A549 (cell line): ENCODE results near the gene CLDN2. TPM values are rescaled to one million over a fixed set of nuclear protein-coding genes. Genes with fewer than 3 reads are reported as not detected.

Experiments used
- ATAC-seq, 2 experiments: fragments of 200-7000 bp in 1 of 2; fragments of >200 bp in 1 of 2; cut with Nextera tagmentation in 1 of 2; cut with Tn5 transposase in 1 of 2; 3 replicates each; pipeline versions ENCODE4 v1.8.0 to v1.9.1; 2018 to 2020; ENCODE audit warnings: mild to moderate bottlenecking in 1 of 2, moderate library complexity in 1 of 2
- CTCF ChIA-PET: fragments of 300-600 bp; sonication (Branson Sonifier 250); formaldehyde crosslinking; extraction: SDS; loops from one replicate; lab custom pipeline; 2021; ENCODE audit warnings: antibody characterized with exemption, inconsistent platforms; lab: Yijun Ruan, JAX
- POLR2A ChIA-PET: fragments of 350-600 bp; formaldehyde crosslinking; extraction: SDS; loops from one replicate; lab custom pipeline; 2021; ENCODE audit warnings: antibody characterized with exemption, inconsistent platforms; lab: Yijun Ruan, JAX
- DNase-seq, 2 experiments: peaks; one replicate each; pipeline versions ENCODE4 v3.0.0 to v3.0.0-alpha.2; 2011 to 2016; ENCODE audit warnings: low read depth in 1 of 2, low spot score in 1 of 2
- FAIRE-seq: peaks from 2 replicates; lab custom pipeline; 2011; peaks lifted over from hg19 to GRCh38; lab: Jason Lieb, UNC
- H3K27ac ChIP-seq, 2 experiments: fragments of >200 bp; sonication (Bioruptor Twin); formaldehyde crosslinking; 3 replicates each; pipeline ENCODE4 v1.5.1; 2016 to 2017
- H3K4me1 ChIP-seq: fragments of >200 bp; sonication (Bioruptor Twin); formaldehyde crosslinking; 3 replicates; pipeline ENCODE4 v1.6.1; 2016
- H3K4me2 ChIP-seq: fragments of >200 bp; sonication (Bioruptor Twin); formaldehyde crosslinking; 3 replicates; pipeline ENCODE4 v1.6.1; 2016
- H3K4me3 ChIP-seq: fragments of >200 bp; sonication (Bioruptor Twin); formaldehyde crosslinking; 3 replicates; pipeline ENCODE4 v1.5.1; 2016
- H3K9me3 ChIP-seq: fragments of >200 bp; sonication (Bioruptor Twin); formaldehyde crosslinking; 3 replicates; pipeline ENCODE4 v1.6.1; 2016
- CEBPB ChIP-seq, 2 experiments: fragments of >200 bp in 1 of 2; sonication (Bioruptor Twin) in 1 of 2; formaldehyde crosslinking in 1 of 2; IDR thresholded peaks; 2 replicates each; pipeline ENCODE4 v1.6.1; 2012 to 2016
- CHD2 ChIP-seq: fragments of 150-350 bp; IDR thresholded peaks from 2 replicates; pipeline ENCODE4 v1.6.1; 2014; ENCODE audit warnings: low read length; ENCODE audit not compliant: partially characterized antibody
- CHD4 ChIP-seq: fragments of 200-600 bp; sonication (generic); IDR thresholded peaks from 2 replicates; pipeline ENCODE4 v1.6.1; 2016; ENCODE audit warnings: antibody characterized with exemption, mild to moderate bottlenecking, borderline replicate concordance
- EP300 ChIP-seq, 2 experiments: fragments of >200 bp; sonication (Bioruptor Twin); formaldehyde crosslinking; IDR thresholded peaks; 2 replicates in 1 of 2; 3 replicates in 1 of 2; pipeline ENCODE4 v1.6.1; 2016 to 2017
- FOSB ChIP-seq: fragments of 250-450 bp; sonication (Bioruptor Pico); IDR thresholded peaks from 2 replicates; pipeline ENCODE4 v1.5.0; 2020; ENCODE audit warnings: mild to moderate bottlenecking, moderate library complexity
- FOSL2 ChIP-seq, 2 experiments: fragments of 450-650 bp in 1 of 2; fragments of >200 bp in 1 of 2; sonication (Bioruptor Twin) in 1 of 2; formaldehyde crosslinking; IDR thresholded peaks; 2 replicates each; pipeline versions ENCODE4 v1.5.0 to v1.6.1; 2016 to 2020; ENCODE audit warnings: mild to moderate bottlenecking in 1 of 2, moderate library complexity in 1 of 2
- FOXS1 ChIP-seq: fragments of 250-450 bp; sonication (Bioruptor Pico); IDR thresholded peaks from 2 replicates; pipeline ENCODE4 v1.5.0; 2020; ENCODE audit warnings: mild to moderate bottlenecking, moderate library complexity
- GATA3 ChIP-seq: IDR thresholded peaks from 2 replicates; pipeline ENCODE4 v1.6.1; 2012; ENCODE audit warnings: borderline replicate concordance
- HOXB13 ChIP-seq: fragments of 250-450 bp; sonication (Bioruptor Pico); IDR thresholded peaks from 2 replicates; pipeline ENCODE4 v1.5.0; 2020; ENCODE audit warnings: low read depth, mild to moderate bottlenecking, moderate library complexity
- JUN ChIP-seq, 2 experiments: fragments of >200 bp; sonication (Bioruptor Twin); formaldehyde crosslinking; IDR thresholded peaks; 2 replicates in 1 of 2; 3 replicates in 1 of 2; pipeline ENCODE4 v1.6.1; 2016 to 2017
- JUNB ChIP-seq: fragments of >200 bp; sonication (Bioruptor Twin); formaldehyde crosslinking; IDR thresholded peaks from 2 replicates; pipeline ENCODE4 v1.6.1; 2016
- KDM5A ChIP-seq: fragments of 200-600 bp; sonication (generic); IDR thresholded peaks from 2 replicates; pipeline ENCODE4 v1.6.1; 2016; ENCODE audit warnings: antibody characterized with exemption, mild to moderate bottlenecking
- MAFK ChIP-seq: fragments of 450-650 bp; IDR thresholded peaks from 2 replicates; pipeline ENCODE4 v1.6.1; 2014; ENCODE audit not compliant: partially characterized antibody
- MYC ChIP-seq: IDR thresholded peaks from 2 replicates; pipeline ENCODE4 v1.6.1; 2012; ENCODE audit warnings: mild to moderate bottlenecking, inconsistent platforms, low read length, improper control_type of control experiment, borderline replicate concordance
- NFE2L2 ChIP-seq: fragments of 150-350 bp; conservative IDR thresholded peaks from 2 replicates; pipeline ENCODE4 v1.6.1; 2014; ENCODE audit warnings: low read length
- NR3C1 ChIP-seq: fragments of >200 bp; sonication (Bioruptor Twin); formaldehyde crosslinking; IDR thresholded peaks from 3 replicates; pipeline ENCODE4 v1.6.1; 2017
- POLR2A ChIP-seq: IDR thresholded peaks from 2 replicates; pipeline ENCODE4 v1.6.1; 2012; ENCODE audit warnings: mild to moderate bottlenecking, low read length
- RAD21 ChIP-seq, 2 experiments: fragments of >200 bp in 1 of 2; sonication (Bioruptor Twin) in 1 of 2; formaldehyde crosslinking in 1 of 2; IDR thresholded peaks in 1 of 2; conservative IDR thresholded peaks in 1 of 2; 2 replicates in 1 of 2; 3 replicates in 1 of 2; pipeline ENCODE4 v1.6.1; 2012 to 2018; ENCODE audit warnings: inconsistent platforms in 1 of 2
- RARB ChIP-seq: fragments of 250-450 bp; sonication (Bioruptor Pico); IDR thresholded peaks from 2 replicates; pipeline ENCODE4 v1.8.0; 2021; ENCODE audit warnings: mild to moderate bottlenecking, moderate library complexity
- RCOR1 ChIP-seq: fragments of 150-350 bp; IDR thresholded peaks from 2 replicates; pipeline ENCODE4 v1.6.1; 2014; ENCODE audit warnings: antibody characterized with exemption, low read length, low read depth
- RFX5 ChIP-seq: fragments of 450-650 bp; IDR thresholded peaks from 2 replicates; pipeline ENCODE4 v1.7.1; 2014; ENCODE audit warnings: antibody characterized with exemption, mild to moderate bottlenecking, moderate library complexity
- SMC3 ChIP-seq: fragments of >200 bp; sonication (Bioruptor Twin); formaldehyde crosslinking; IDR thresholded peaks from 3 replicates; pipeline ENCODE4 v1.6.1; 2018; ENCODE audit warnings: inconsistent platforms
- SREBF2 ChIP-seq: fragments of 450-650 bp; IDR thresholded peaks from 2 replicates; pipeline ENCODE4 v1.6.1; 2014; ENCODE audit warnings: mild to moderate bottlenecking, moderate library complexity
- TP53 ChIP-seq: fragments of 250-450 bp; sonication (Bioruptor Pico); IDR thresholded peaks from 2 replicates; pipeline ENCODE4 v1.5.0; 2021; ENCODE audit warnings: mild to moderate bottlenecking, moderate library complexity
- ZFP36 ChIP-seq: fragments of 450-650 bp; IDR thresholded peaks from 2 replicates; pipeline ENCODE4 v1.6.1; 2014; ENCODE audit warnings: borderline replicate concordance; ENCODE audit not compliant: partially characterized antibody
- ZNF302 ChIP-seq: fragments of 250-450 bp; sonication (Bioruptor Pico); IDR thresholded peaks from 2 replicates; pipeline ENCODE4 v1.9.0; 2021; ENCODE audit warnings: inconsistent platforms, mild to moderate bottlenecking, moderate library complexity
- ZSCAN20 ChIP-seq: fragments of 250-450 bp; sonication (Bioruptor Pico); IDR thresholded peaks from 2 replicates; pipeline ENCODE4 v1.8.0; 2022; ENCODE audit warnings: mild to moderate bottlenecking, moderate library complexity
- WGBS: methylation state at CpG from one replicate; pipeline ENCODE4 v1.1.6; 2017; ENCODE audit errors: missing lambda C conversion rate; 5-methylcytosine and 5-hydroxymethylcytosine counted together
- polyA plus RNA-seq, 4 experiments: library from polyadenylated mRNA; depleted of rRNA in 3 of 4; stranded (reverse); fragments of >200 nt; fragmentation: RNase III in 1 of 4; extraction: RNeasy Plus Mini Kit Qiagen cat#74134 plus additional on column Dnase treatment in 1 of 4; gene quantifications; 2 replicates in 3 of 4; 3 replicates in 1 of 4; pipeline ENCODE4 v1.2.3, GENCODE V29; 2011 to 2017
- TF ChIP-seq, protein P1 (sequence below): IDR thresholded peaks from 2 replicates; pipeline ENCODE4 v1.6.1; 2012; ENCODE audit warnings: low read depth, borderline replicate concordance
- TF ChIP-seq, protein P2 (sequence below): fragments of 150-350 bp; IDR thresholded peaks from 2 replicates; pipeline ENCODE4 v1.6.1; 2014; ENCODE audit warnings: low read depth, mild to moderate bottlenecking, low read length

Gene CLDN2
- polyA plus RNA-seq, 2 of the 4 experiments (the other 2 are of a cell fraction) = 28.1 to 28.6 TPM

DNA sequence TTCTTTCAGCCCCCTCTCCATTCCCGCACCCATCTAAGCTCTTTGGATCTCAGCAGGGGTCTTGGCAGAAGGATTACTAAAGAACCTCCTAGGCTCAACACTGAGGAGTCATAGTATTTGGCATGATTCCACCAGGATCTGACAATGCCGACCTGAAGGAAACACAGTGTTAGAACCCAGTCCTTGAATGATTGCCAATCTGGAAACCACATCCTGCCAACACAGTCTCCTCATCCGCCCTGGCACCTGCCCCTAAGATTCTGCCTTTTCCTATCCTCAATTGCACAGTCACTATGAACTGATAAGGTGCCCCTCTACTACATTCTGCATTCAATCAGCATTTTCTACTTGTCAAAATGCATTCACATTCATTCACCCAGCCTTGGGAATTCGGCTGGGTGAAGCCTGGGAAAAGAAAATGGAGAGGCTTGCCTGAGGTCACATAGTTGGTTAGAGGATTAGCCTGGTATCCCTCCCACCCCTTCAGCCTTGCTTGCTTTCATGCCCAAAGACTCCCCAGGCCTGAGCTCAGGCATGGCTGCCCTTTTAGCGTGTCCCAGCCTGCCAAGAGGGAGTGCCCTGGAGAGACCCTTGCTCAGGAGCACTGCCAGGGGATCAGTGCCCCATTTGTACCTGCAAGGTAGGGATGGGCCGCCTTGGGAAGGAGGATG, 2.2 kb upstream of the CLDN2 start:
- ChIA-PET POLR2A (interaction anchor here (1.4 to 2.0 kb wide), 2 partner anchors 15 to 18 kb away, joined by 3 to 11 read pairs; no protein-coding TSS in a partner anchor), CTCF (interaction anchor here (1.3 to 1.9 kb wide), 4 partner anchors 14 to 36 kb away, joined by 3 to 7 read pairs (median 4); no protein-coding TSS in a partner anchor)
- Histone ChIP-seq H3K4me1 (peaks cover 70% of the 10 kb centered on the region), H3K4me2 (peak overlapping the region; percentile 65), H3K9me3 (no peaks in the 10 kb centered on the region), H3K27ac (peak overlapping the region; percentile 92), H3K4me3 (no peak overlapping the region)
- DNase-seq (peak; percentile 60 to 84), FAIRE-seq (peak; percentile 100), ATAC-seq (peak; percentile 80 to 87)
- 24% methylated on average over 5 of the region's 6 CpGs for WGBS
- peak; percentile 35; the same call in 2 of the 3 replicates for TF ChIP-seq SMC3
- TF ChIP-seq MAFK = peak; percentile 73
- TF ChIP-seq ZNF302 (CRISPR knock-in tag) = no peak
- TF ChIP-seq SREBF2 = no peak
- TF ChIP-seq EP300 (IDR thresholded peaks at IDR 0.05) = peak; percentile 90 to 94
- TF ChIP-seq, protein P1, sequence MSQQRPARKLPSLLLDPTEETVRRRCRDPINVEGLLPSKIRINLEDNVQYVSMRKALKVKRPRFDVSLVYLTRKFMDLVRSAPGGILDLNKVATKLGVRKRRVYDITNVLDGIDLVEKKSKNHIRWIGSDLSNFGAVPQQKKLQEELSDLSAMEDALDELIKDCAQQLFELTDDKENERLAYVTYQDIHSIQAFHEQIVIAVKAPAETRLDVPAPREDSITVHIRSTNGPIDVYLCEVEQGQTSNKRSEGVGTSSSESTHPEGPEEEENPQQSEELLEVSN = no peak
- TF ChIP-seq JUNB = peak; percentile 75
- peak; percentile 42; the same call in 1 of the 2 replicates for TF ChIP-seq FOSL2 (IDR thresholded peaks at IDR 0.05)
- 0 out of 2 replicates have a peak, but pooled peaks have one; percentile 29 for TF ChIP-seq FOSL2 (CRISPR knock-in tag; IDR thresholded peaks at IDR 0.05)
- peak; percentile 12 to 35; a peak in 1 of 4 replicates for TF ChIP-seq CEBPB (IDR thresholded peaks at IDR 0.05)
- TF ChIP-seq TP53 (CRISPR knock-in tag) = no peak
- TF ChIP-seq RAD21 (conservative IDR thresholded peaks at IDR 0.05 in 1 of 2, IDR thresholded peaks at IDR 0.05 in 1 of 2) = peak in 1 of 2 experiments; percentile 35; a peak in 2 of 5 replicates
- peak; percentile 43 to 86; a peak in 4 of 5 replicates for TF ChIP-seq JUN (IDR thresholded peaks at IDR 0.05)
- TF ChIP-seq GATA3 = peak; percentile 77

DNA sequence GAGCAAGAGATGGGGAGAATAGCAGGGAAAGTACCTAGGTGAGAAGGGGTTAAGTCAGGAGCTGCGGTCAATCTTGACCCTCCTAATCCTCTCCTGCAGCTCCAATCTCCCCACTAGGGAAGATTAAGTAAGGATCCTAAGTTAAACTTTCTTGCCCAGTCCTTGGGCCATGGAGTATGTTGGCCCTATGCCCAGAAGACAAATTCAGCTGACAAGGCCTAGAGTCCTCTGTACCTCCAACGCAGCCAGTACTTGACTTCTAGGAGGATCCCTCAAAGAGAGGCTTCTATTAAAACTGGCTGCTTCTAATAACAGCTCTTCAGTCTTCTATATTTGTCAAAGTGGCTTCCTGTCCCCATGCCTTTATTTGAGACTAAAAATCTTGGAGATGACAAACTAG, 1.4 kb downstream of the CLDN2 start:
- no peak overlapping the region for H3K4me3 ChIP-seq

DNA sequence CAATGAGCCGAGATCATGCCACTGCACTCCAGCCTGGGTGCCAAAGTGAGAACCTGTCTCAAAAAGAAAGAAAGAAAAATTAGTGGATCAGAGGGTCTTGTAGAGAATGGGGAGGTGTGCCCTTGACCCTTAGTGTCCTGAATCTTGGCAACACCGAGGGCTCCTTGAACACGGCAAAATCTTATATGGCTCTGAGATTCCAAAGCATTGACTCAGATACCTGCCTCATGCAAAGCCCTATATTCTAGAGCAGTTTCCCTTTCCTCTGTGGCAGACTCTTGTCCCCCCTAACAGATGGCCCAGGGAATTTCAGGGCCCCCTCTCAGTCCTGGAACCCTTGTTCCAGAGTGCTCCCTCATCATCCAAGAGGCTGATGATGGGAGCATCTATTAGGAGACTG, 6.8 kb downstream of the CLDN2 start:
- peak overlapping the region; percentile 43; the same call in 1 of the 3 replicates for H3K4me2 ChIP-seq
- POLR2A ChIA-PET = no interaction called here
- no peak for TF ChIP-seq POLR2A
- TF ChIP-seq RARB (CRISPR knock-in tag) = no peak
- TF ChIP-seq FOXS1 (CRISPR knock-in tag) = no peak
- no peak for TF ChIP-seq HOXB13 (CRISPR knock-in tag)
- TF ChIP-seq TP53 (CRISPR knock-in tag) = no peak
- no peak for TF ChIP-seq RCOR1
- no peak for TF ChIP-seq ZFP36
- TF ChIP-seq ZSCAN20 (CRISPR knock-in tag) = no peak
- TF ChIP-seq CHD2 = no peak
- TF ChIP-seq RFX5 = no peak
- TF ChIP-seq, protein P2, sequence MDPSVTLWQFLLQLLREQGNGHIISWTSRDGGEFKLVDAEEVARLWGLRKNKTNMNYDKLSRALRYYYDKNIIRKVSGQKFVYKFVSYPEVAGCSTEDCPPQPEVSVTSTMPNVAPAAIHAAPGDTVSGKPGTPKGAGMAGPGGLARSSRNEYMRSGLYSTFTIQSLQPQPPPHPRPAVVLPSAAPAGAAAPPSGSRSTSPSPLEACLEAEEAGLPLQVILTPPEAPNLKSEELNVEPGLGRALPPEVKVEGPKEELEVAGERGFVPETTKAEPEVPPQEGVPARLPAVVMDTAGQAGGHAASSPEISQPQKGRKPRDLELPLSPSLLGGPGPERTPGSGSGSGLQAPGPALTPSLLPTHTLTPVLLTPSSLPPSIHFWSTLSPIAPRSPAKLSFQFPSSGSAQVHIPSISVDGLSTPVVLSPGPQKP = no peak
- TF ChIP-seq NFE2L2 = no peak
- no peak for TF ChIP-seq FOSL2 (IDR thresholded peaks at IDR 0.05)
- no peak for TF ChIP-seq FOSL2 (CRISPR knock-in tag; IDR thresholded peaks at IDR 0.05)
- no peak for TF ChIP-seq MYC
- no peak for TF ChIP-seq SMC3
- TF ChIP-seq FOSB (CRISPR knock-in tag) = no peak
- no peak for TF ChIP-seq NR3C1
- TF ChIP-seq, all 56 proteins: peak for 0
- ATAC-seq (peak in 1 of 2 experiments; percentile 32; a peak in 3 of 6 replicates), DNase-seq (no peak), FAIRE-seq (no peak)
- Histone ChIP-seq H3K4me3 (no peak overlapping the region), H3K27ac (peak overlapping the region; percentile 92 to 99), H3K4me1 (peaks cover 60% of the 10 kb centered on the region), H3K9me3 (no peaks in the 10 kb centered on the region; the same call in 2 of the 3 replicates)
- 42% methylated on average over 3 of the region's 3 CpGs for WGBS
- CTCF ChIA-PET = interaction anchor here (2.2 kb wide), 1 partner anchor 29 kb away, joined by 15 read pairs; no protein-coding TSS in a partner anchor

More for the DNA sequence above, 1.4 kb downstream of the CLDN2 start:
- POLR2A ChIA-PET = no interaction called here
- TF ChIP-seq ZFP36 (no peak), CEBPB (IDR thresholded peaks at IDR 0.05) (no peak), JUN (IDR thresholded peaks at IDR 0.05) (no peak), CHD2 (no peak), ZNF302 (CRISPR knock-in tag) (no peak), CHD4 (no peak), KDM5A (no peak), FOXS1 (CRISPR knock-in tag) (no peak), RFX5 (no peak)
- DNase-seq (no peak), FAIRE-seq (no peak), ATAC-seq (no peak)
- peaks cover 58% of the 10 kb centered on the region for H3K4me1 ChIP-seq
- CTCF ChIA-PET = interaction anchor here (0.6 to 2.2 kb wide), 8 partner anchors 9 to 78 kb away, joined by 3 to 8 read pairs (median 4); no protein-coding TSS in a partner anchor
- peak overlapping the region; percentile 92 for H3K27ac ChIP-seq
- H3K4me2 ChIP-seq = no peak overlapping the region
- 87% methylated on average over 2 of the region's 2 CpGs for WGBS
- H3K9me3 ChIP-seq = no peaks in the 10 kb centered on the region; the same call in 2 of the 3 replicates
